K562 (cell line): ENCODE data around the gene RASIP1. TPM values are rescaled to one million over a fixed set of nuclear protein-coding genes. Genes with fewer than 3 reads are reported as not detected.
A peak's percentile ranks its signal among the peaks of the same experiment; 100 is the strongest.

Source experiments
- COPS2 ChIP-seq: fragments of 450-650 bp; conservative IDR thresholded peaks from 2 replicates; pipeline ENCODE4 v1.6.1; 2016; ENCODE audit warnings: mild to moderate bottlenecking, moderate library complexity
- CTBP1 ChIP-seq: fragments of 450-650 bp; IDR thresholded peaks from 2 replicates; pipeline ENCODE4 v1.6.1; 2016; ENCODE audit warnings: borderline replicate concordance
- ETS2 ChIP-seq: IDR thresholded peaks from 2 replicates; pipeline ENCODE4 v1.6.1; 2016; ENCODE audit warnings: borderline replicate concordance, missing genetic modification characterization, mild to moderate bottlenecking, moderate library complexity, missing compliant biosample characterization; ENCODE audit not compliant: poor library complexity, severe bottlenecking
- HMBOX1 ChIP-seq: sonication (generic); IDR thresholded peaks from 2 replicates; pipeline ENCODE4 v1.6.1; 2016
- KLF1 ChIP-seq: fragments of 450-650 bp; IDR thresholded peaks from 2 replicates; pipeline ENCODE4 v1.6.1; 2016; ENCODE audit warnings: missing genetic modification characterization, missing compliant biosample characterization
- MGA ChIP-seq: fragments of 450-650 bp; IDR thresholded peaks from 2 replicates; pipeline ENCODE4 v1.6.1; 2016; ENCODE audit warnings: mild to moderate bottlenecking, moderate library complexity
- NR2F6 ChIP-seq: fragments of 450-650 bp; formaldehyde crosslinking; IDR thresholded peaks from 2 replicates; pipeline ENCODE4 v1.4.0; 2020; ENCODE audit warnings: mild to moderate bottlenecking
- PHB2 ChIP-seq: fragments of 450-650 bp; IDR thresholded peaks from 2 replicates; pipeline ENCODE4 v1.6.1; 2017; ENCODE audit warnings: low read depth
- POLR2H ChIP-seq: IDR thresholded peaks from 2 replicates; pipeline ENCODE4 v1.6.1; 2016; ENCODE audit warnings: missing genetic modification characterization, low read depth, mild to moderate bottlenecking, control low read depth, missing compliant biosample characterization, moderate library complexity
- RBM15 ChIP-seq: fragments of 200-400 bp; formaldehyde crosslinking; IDR thresholded peaks from 2 replicates; pipeline ENCODE4 v1.6.1; 2018; ENCODE audit warnings: mild to moderate bottlenecking, low read length, moderate library complexity; ENCODE audit not compliant: insufficient read depth
- SRSF9 ChIP-seq: fragments of 200-400 bp; formaldehyde crosslinking; IDR thresholded peaks from 2 replicates; pipeline ENCODE4 v1.6.1; 2017; ENCODE audit warnings: low read depth, low read length, borderline replicate concordance
- ZFP1 ChIP-seq: fragments of 450-650 bp; formaldehyde crosslinking; IDR thresholded peaks from 2 replicates; pipeline ENCODE4 v1.4.0; 2020; ENCODE audit warnings: mild to moderate bottlenecking, mixed read lengths
- ZNF778 ChIP-seq: fragments of 450-650 bp; formaldehyde crosslinking; IDR thresholded peaks from 2 replicates; pipeline ENCODE4 v1.4.0; 2020; ENCODE audit warnings: mild to moderate bottlenecking, moderate library complexity
- polyA plus RNA-seq, 8 experiments: library from polyadenylated mRNA; depleted of rRNA in 4 of 8; stranded (reverse) in 5 of 8; unstranded in 3 of 8; fragments of >200 nt; fragmentation: Nextera tagmentation in 2 of 8; fragmentation: Illumina TruSeq in 1 of 8; extraction: Ambion mirVana in 2 of 8; extraction: Trizol in 1 of 8; gene quantifications; 2 replicates each; pipeline versions ENCODE4 v1.2.1 to v1.2.3, GENCODE V29; 2011 to 2014; ENCODE audit warnings: inconsistent platforms in 1 of 8, missing spikeins in 1 of 8
- total RNA-seq, 7 experiments: library from RNA; depleted of rRNA in 6 of 7; stranded (reverse); fragments of >200 nt in 6 of 7; fragmentation: Illumina TruSeq in 2 of 7; extraction: Trizol in 2 of 7; gene quantifications; 2 replicates each; pipeline versions ENCODE4 v1.2.1 to v1.2.3, GENCODE V29; 2011 to 2021; ENCODE audit warnings: low replicate concordance in 1 of 7
- TF ChIP-seq, protein P1 (sequence below): IDR thresholded peaks from 3 replicates; pipeline ENCODE4 v1.6.1; 2011; ENCODE audit warnings: borderline replicate concordance, mild to moderate bottlenecking, moderate library complexity; ENCODE audit not compliant: insufficient read length; ENCODE audit errors: extremely low read depth

The RASIP1 gene
- total and polyA plus RNA-seq, 9 of the 15 experiments (the other 6 are each of a cell fraction or from before 2014, with no cell fraction given) = 0.20 to 4.7 (median 1.5) TPM

DNA sequence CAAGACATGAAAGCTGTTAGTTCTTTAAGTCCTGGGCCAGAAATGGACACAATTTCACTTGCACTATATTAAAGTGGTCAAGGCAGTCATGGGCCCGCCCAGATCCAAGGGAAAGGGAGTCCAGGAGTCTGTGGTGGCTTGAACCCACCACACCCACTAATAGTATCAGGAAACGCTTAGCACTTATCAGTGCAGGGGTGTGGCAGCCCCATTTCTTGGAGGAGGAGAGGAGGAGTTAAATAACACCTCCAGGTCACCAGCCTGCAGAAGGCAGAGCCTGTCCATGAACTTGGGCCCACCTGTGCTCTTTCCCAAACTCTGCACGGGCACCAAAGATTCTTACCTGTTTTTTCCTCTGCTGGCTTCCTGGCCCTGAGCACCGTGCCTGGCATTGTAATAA is 62.2 kb downstream of the RASIP1 start (continued):
- TF ChIP-seq HMBOX1 = peak; percentile 31; the same call in 1 of the 2 replicates
- TF ChIP-seq NR2F6 (CRISPR knock-in tag) = no peak
- TF ChIP-seq PHB2 = no peak
- no peak for TF ChIP-seq MGA
- TF ChIP-seq COPS2 = no peak
- TF ChIP-seq ZFP1 (CRISPR knock-in tag) = no peak
- TF ChIP-seq, protein P1, sequence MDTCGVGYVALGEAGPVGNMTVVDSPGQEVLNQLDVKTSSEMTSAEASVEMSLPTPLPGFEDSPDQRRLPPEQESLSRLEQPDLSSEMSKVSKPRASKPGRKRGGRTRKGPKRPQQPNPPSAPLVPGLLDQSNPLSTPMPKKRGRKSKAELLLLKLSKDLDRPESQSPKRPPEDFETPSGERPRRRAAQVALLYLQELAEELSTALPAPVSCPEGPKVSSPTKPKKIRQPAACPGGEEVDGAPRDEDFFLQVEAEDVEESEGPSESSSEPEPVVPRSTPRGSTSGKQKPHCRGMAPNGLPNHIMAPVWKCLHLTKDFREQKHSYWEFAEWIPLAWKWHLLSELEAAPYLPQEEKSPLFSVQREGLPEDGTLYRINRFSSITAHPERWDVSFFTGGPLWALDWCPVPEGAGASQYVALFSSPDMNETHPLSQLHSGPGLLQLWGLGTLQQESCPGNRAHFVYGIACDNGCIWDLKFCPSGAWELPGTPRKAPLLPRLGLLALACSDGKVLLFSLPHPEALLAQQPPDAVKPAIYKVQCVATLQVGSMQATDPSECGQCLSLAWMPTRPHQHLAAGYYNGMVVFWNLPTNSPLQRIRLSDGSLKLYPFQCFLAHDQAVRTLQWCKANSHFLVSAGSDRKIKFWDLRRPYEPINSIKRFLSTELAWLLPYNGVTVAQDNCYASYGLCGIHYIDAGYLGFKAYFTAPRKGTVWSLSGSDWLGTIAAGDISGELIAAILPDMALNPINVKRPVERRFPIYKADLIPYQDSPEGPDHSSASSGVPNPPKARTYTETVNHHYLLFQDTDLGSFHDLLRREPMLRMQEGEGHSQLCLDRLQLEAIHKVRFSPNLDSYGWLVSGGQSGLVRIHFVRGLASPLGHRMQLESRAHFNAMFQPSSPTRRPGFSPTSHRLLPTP = no peak
- TF ChIP-seq ZNF778 (CRISPR knock-in tag) = no peak
- no peak for TF ChIP-seq ETS2
- TF ChIP-seq POLR2H (tag) = no peak
- TF ChIP-seq CTBP1 = peak; percentile 81
- TF ChIP-seq SRSF9 = no peak
- TF ChIP-seq RBM15 = no peak
- peak; percentile 96 for TF ChIP-seq KLF1 (tag)
